ENCODE results near the gene PARN.

DNA sequence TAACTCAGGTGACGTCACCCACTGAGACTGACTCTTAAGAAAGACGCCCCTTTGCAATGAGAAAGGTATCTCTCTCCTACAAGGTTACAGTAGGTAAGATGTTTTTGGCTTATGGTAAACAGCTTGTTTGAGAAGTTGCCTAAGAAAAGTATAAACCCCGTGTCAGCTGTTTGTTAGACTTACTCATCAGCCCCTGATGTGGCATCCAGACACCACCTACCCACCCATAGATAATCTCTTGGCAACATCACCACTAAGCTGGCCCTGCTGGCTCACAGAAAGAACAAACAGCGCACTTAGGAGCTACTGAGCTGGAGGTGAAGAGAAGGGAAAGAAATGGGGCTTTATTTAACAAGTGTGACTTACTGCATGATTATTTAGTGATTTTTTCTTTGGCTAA, 121.0 kb downstream of the PARN start:
- no peak for TF ChIP-seq EZH2phosphoT487 (IDR thresholded peaks at IDR 0.05; ENCODE audit: low read length)
- TF ChIP-seq, protein P1, sequence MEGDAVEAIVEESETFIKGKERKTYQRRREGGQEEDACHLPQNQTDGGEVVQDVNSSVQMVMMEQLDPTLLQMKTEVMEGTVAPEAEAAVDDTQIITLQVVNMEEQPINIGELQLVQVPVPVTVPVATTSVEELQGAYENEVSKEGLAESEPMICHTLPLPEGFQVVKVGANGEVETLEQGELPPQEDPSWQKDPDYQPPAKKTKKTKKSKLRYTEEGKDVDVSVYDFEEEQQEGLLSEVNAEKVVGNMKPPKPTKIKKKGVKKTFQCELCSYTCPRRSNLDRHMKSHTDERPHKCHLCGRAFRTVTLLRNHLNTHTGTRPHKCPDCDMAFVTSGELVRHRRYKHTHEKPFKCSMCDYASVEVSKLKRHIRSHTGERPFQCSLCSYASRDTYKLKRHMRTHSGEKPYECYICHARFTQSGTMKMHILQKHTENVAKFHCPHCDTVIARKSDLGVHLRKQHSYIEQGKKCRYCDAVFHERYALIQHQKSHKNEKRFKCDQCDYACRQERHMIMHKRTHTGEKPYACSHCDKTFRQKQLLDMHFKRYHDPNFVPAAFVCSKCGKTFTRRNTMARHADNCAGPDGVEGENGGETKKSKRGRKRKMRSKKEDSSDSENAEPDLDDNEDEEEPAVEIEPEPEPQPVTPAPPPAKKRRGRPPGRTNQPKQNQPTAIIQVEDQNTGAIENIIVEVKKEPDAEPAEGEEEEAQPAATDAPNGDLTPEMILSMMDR (IDR thresholded peaks at IDR 0.05; ENCODE audit: low read length): no peak

All from MM.1S (cell line).